Midbrain (tissue), 1 donor: ENCODE data around the gene LRRFIP2.
"Not testable (repeated sequence)": the region's sequence is repeated elsewhere in the genome, so short reads cannot be mapped to it uniquely, and the experiment has no call there.

Experiments used
- DNase-seq: peaks from one replicate; lab custom pipeline; 2025; lab: John Stamatoyannopoulos, UW

The LRRFIP2 gene

DNA sequence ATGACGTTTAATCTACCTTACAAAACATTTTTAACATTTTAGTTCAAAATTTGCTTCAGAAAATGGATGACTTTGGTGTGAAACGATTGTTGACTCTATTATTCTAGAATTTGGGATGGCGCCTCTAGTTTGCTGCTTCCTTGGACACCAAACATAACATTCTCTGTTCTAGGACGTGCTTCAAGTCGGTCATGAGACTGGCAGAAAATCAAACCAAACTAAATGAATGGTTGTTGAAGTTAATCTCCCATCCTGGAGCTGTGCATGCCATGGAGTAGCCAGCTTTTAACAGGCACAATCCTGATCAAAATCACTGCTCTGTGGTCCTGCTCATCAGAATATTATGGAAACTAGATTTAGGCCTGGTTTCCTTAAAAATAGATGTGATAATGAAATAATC lies 9.6 kb upstream of the LRRFIP2 start:
- DNase-seq = peak; percentile 84

DNA sequence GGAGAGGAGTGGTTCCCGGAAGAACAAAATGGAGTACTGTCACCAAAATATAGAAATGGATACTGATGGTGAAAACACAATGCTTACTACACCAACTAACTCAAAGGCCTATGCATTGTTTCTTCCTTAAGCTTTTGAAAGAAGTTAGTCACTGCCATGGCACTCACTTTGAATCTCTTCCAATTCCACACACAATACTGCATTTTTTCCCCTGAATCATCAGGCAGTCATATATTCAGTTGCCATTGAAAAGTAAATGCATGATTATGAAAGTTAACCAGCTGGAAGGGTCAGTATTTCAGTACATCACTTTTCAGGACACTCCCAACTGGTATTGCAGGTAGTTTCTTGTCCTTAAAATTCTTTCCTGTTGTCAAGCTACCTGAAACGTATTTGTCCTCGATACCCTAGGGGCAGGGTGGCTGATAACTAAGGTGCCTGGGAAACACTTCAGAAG lies 9.0 kb upstream of the LRRFIP2 start:
- peak; percentile 56 for DNase-seq

DNA sequence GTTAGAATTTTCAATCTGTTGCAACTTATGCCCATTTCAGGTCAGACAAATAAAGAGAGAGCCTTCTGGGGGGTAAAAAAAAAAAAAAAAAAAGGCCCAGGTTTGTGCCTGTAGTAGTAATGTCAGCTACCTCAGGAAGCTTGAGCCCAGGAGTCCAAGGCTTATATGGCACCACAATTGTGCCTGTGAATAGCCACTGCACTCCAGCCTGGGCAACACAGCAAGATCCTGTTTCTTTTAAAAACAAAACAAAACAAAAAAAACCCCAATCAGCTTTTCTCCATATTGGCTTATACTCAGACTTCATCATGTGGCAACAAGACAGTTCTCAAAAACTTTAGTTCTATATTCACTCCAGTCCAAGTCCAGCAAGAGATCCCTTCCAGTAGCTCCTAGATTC lies 8.4 kb upstream of the LRRFIP2 start:
- no peak for DNase-seq

DNA sequence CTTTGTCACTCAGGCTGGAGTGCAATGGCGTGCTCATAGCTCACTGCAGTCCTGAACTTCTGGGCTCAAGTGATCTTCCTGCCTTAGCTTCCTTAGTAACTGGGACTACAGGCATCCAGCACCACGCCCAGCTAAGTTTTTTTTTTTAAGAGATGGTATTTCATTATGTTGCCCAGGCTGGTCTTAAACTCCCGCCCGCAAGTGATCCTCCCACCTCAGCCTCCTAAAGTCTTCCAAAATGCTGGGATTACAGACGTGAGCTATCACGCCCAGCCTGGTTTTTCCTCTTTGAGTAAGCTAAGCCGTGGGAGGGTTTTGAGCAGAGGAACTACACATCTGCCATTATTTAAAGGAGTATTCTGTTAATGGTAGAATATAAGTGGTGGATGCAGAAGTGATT lies 7.4 kb upstream of the LRRFIP2 start:
- DNase-seq = no peak

DNA sequence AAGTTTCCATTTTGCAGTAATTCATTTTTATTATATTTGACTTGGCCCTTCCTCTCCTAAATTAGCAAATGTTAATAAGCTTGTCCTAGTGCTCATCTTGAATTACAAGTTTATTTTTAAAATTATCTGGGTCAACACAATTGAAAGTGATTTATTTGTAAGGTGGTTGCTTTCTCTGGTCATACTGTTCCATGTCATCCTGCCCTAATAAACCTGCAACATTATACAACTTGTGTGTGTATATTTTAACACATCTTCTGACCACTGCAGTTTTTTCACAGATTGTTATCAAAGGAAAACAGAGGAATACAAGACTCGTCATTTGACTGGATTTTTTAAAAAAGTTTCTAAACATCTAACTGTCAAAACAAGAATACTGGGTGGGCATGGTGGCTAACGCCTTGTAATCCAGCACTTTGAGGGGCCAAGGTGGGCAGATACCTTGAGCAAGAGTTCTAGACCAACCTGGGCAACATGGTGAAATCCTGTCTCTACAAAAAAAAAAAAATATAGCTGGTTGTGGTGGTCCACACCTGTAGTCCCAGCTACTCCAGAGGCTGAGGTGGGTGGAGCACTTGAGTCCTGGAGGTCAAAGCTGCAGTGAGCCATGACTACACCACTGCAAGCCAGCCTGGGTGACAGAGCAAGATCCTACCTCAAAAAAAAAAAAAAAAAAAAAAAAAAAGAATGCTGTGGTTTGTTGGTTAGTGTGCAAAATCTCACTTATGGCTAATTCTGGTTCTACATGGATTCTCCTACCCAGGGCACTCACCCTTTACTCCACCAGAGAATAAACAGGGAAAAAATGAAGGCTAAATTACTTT lies 5.0 kb upstream of the LRRFIP2 start:
- no peak for DNase-seq

DNA sequence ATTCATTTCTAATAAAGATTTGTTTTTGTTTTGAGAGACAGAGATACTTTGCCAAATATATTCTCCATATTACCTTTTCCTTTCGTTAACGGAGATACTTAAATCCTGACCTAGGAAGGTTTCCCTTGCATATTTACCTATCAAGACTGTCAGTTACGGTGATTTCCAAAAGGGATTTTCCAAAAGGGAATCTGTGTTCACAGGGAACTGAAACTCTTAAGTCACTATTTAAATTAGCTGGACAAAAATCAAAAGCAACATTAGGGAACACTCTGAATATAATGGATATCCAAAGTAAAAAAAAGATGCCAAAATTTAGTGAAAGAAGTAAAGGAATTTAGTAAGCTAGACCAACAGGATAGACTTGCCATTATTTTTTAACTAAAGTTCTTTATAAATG lies 576 bp downstream of the LRRFIP2 start:
- DNase-seq = no peak

DNA sequence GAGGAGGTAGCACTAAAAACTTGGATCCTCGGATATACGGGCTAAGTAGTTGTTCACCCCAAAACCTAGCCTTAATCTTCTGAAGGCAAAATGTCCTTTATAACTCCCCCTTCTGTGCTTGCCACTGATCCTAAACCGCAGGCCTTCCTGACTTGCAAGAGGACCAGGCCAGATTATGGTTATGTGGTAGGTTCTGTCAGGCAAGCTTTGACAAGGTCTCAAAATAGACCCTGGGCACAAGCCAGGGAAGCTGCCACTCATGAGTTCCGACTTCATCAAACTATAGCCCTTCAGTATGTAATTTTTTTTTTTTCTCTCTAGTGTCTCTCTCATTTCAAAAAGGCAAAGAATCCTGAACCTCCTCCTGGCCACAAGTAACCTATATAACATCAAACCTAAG lies 3.2 kb downstream of the LRRFIP2 start:
- DNase-seq = no peak

DNA sequence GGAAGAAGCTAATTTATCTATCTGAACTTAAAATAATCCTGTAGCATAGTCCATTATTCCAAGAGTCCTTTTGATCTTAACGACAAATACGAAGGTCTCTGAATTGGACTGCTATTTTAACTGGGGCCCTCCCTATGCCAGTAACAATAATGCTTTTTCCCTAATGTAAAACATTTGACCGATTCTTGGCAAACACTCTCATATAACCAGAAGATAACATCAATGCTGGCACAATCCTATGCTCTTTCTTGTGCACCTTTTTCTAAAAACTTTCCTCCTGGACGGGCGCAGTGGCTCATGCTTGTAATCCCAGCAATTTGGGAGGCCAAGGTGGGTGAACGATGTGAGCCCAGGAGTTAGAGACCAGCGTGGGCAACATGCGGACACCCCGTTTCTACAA lies 3.9 kb downstream of the LRRFIP2 start:
- no peak for DNase-seq

DNA sequence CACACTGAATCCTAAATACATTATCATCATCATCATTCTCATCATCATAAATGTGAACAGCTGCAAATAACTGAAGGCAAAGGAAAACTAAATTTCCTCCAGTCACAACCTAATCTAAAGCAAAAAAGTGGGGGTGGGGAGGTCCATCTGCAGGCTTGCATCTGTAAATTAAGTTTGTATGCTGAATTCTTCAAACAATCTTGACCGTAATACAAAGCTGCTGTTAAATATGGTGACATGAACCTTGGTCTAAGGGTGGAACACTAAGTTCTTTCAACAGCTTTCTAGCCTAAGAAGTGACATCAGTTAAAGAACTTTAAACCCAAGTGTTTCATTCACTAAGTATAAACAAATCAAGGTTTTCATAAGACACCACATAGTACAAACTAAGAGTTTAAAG lies 4.3 kb downstream of the LRRFIP2 start:
- no peak for DNase-seq

DNA sequence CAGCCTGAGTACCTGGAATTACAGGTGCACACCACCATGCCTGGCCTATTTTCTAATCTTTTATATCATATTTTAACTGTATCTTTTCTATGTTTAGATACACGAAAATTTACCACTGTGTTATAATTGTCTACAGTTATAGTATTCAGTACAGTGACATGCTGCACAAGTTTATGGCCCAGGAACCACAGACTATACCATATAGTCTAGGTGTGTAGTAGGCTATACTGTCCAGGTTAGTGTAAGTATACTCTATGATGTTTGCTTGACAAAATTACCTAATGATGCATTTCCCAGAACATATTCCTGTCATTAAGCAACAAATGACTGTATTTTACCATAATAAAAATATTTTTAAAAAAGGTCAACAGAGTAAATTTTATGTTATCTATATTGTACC lies 5.5 kb downstream of the LRRFIP2 start:
- DNase-seq = no peak

DNA sequence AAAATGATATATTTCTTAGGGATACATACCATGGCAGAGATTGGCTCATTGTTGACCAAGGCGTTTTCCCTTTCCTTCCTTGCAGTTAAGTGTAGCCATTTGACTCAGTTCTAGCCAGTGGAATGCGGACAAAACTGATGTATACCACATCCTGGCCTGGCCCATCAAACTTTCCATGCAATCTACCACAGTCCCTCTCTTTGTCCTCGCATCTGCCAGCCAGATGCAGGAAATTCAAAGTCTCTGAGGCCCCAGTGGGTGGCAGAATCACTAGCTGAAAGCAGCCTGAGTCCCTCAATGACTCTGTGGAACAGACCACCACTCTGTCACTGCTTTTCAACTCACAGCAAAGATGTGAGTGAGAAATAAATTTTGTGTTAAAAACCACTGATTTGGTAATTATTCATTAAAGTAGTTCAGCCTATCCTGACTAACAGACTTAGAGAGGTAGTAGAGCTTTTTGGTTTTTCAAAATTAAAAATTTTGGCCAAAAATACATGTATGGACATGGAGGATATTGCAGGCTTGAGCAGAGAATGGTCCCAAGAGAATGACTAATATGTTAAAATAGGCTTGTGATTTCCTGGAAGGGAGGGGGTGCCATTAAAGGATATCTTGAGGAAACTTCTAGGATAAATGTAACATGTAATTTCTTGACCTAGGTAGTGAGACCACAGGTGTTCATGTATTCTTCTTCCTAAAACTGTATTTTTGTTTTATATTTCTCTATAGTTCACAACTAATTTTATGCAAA lies 10.9 kb downstream of the LRRFIP2 start:
- no peak for DNase-seq

DNA sequence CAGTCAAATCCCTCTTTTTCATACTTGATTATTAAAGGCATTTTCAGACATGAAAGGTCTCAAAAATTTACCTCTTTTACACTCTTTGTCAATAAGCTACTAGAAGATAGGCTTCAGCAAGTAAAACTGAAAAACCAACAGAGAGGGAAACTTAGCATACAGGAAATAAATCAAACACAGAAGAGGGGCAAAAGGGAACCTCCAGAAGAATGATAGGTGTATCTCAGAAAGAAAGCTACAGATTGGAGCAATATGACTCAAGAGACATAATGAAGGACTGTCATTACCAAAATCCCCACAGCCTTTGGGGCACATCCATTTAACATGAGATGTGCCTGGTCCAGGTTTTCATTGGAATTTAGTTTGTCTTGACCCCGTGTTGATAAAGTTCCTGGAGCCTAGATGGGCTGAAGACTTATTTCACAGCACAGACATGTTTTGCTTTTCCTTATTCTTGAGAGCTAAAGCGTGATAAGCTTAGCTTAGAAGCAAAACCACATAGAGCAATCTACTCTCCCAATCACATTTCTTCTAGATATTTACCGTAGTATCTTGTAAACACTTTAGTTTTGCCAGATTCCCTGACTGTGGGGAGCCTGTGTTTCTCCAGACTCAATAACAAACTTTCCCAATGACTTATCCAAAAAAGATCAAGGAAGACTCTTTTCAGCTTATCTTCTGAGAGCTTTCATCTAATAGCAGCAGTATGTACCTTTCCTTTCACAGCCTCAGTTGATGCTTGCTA lies 11.7 kb downstream of the LRRFIP2 start:
- DNase-seq = no peak

DNA sequence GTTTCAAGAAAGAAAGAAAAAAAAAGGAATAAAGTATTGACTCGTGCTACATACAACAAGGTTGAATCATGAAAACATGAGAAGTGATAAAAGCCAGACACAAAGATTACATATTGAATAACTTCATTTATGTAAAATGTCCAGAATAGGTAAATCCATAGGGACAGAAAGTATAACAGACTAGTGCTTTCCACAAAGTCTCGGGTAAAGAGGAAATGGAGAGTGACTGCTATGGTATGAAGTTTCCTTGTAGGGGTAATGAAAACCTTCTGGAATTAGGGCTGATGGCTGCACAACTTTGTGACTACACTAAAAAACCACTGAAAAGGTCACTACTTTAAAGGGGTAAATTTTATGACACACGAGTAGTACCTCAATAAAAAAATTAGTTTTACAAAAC lies 13.0 kb downstream of the LRRFIP2 start:
- DNase-seq = no peak

DNA sequence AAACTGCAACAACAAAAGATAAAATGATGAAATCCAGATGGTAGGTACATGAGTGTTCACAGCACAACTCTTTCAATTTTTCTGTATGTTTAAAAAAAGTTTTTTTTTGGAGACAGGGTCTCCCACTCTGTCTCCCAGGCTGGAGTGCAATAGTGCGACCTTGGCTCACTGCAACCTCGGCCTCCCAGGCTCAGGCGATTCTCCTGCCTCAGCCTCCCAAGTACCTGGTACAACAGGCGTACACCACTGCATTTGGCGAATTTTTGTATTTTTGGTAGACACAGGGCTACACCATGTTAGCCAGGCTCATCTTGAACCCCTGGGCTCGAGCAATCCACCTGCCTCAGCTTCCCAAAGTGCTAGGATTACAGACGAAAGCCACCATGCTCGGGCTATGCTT lies 18.6 kb downstream of the LRRFIP2 start:
- DNase-seq = no peak

DNA sequence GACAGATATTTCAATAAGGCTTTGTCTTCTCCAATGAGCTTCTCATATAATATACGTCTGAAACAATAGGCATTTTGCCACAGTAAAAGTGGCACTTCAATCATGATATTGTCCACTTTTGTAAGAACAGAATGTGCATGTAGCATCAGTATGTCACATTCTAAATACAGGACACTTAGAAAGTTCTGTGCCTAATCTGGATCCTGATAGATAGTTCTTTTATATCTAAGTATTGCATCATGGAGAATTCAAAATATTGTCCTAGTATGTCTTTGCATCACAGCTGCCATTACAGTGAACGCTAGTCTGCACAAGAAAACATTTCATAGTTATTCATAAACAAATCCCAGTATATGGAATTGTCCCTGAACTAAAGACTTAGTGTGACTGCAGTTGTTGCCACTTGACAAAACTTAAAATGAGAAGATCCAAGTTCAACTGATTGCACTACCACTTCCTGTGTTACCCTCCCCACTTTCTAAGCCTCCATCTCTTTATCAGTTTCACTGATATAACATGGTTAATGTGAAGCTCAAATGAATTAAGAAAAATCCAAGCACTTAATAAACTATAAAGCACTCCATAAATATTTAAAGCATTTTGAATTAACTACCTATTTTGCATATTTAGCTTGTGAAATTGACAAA lies 19.6 kb downstream of the LRRFIP2 start:
- no peak for DNase-seq

DNA sequence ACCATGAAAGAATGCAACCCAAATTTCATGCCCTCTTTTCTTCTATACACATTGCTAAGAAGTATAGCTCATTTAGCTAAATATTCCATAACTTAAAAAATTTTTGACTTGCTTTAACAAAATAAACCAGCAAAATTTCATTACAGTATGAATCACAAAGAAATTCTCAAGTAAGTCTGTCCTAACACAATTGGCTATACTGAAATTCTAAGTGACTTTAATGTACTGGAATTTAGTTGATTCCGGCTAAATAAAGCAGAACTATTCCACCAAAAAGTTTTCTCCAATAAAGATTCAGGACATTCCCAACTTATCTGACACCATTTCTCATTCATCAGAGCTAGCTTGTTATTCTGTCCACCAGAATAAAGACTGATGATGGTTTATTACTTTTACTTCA lies 23.8 kb downstream of the LRRFIP2 start:
- DNase-seq = no peak

DNA sequence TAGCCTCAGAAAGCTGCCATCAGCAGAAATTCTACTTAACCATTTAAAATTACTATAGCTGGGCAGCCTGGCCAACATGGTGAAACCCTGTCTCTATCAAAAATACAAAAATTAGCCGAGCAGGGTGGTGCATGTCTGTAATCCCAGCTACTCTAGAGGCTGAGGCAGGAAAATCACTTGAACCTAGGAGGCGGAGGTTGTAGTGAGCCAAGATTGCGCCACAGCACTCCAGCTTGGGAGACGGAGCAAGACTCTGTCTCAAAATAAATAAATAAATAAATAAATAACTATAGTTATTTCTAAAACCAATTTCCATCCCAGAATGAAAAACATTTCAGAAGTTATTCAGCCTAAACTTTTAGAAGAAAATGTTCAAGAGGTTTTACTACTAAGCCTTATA lies 25.1 kb downstream of the LRRFIP2 start:
- DNase-seq = no peak

DNA sequence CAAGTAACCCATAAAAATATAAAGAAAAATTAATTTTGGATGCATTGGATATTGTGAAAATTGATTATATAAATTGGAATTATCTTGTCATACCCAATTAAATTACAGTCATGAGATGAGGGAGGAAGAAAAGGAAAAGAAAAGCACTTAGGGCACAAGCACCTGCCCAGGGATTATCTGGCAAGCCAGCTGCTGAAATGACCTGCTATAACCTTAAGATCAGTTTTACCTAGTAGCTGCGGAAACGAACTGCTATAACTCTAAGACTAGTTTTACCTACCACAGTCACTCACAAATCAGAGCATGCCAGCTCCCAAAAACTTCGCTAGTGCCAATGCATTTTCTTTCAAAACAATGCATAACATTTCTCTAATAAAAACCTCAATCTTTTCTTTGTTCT lies 26.2 kb downstream of the LRRFIP2 start:
- DNase-seq = no peak

DNA sequence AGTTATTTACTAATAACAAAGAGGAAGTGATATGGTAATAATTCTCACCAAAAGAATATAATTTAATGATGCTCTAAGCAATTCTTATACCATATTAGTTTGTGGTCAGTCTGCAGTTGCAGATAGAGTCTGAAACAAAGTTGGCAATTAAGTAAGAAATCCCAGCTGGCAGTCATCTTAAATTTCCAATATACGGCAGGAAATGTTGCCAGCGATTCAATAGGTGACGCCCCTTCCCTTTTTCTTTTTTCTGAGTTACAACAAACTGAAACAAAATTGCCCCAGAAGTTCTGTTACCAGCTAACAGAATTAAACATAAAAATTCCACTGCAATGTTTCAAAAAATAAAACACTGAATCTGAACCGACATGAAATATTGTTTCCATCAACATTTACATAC lies 26.7 kb downstream of the LRRFIP2 start:
- DNase-seq = no peak

DNA sequence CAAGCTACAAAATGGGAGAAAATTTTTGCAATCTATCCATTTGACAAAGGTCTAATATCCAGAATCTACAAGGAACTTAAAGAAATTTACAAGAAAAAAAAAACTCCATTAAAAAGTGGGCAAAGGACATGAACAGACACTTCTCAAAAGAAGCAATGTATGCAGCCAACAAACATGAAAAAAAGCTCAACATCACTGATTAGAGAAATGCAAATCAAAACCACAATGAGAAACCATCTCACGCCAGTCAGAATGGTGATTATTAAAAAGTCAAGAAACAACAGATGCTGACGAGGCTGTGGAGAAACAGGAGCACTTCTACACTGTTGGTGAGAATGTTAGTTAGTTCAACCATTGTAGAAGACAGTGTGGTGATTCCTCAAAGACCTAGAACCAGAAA lies 27.5 kb downstream of the LRRFIP2 start:
- DNase-seq = not testable (repeated sequence)

DNA sequence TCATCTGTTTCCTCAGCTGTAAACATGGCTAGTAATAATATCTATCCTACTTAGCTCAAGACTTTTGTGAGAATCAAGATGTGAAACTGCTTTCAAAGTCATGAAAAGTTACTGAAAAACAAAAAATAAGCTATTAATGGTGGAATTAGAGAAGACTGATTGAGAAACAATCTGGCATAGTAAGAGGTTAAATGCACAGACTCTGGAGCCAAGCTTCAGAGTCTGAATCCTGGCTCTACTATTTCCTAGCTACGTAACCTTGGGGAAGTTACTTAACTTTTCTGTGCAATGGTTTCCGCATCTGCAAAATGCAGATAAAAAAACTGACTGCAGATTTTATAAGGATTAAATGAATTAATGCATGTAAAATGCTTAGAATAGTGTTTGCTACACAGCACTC lies 28.8 kb downstream of the LRRFIP2 start:
- no peak for DNase-seq

DNA sequence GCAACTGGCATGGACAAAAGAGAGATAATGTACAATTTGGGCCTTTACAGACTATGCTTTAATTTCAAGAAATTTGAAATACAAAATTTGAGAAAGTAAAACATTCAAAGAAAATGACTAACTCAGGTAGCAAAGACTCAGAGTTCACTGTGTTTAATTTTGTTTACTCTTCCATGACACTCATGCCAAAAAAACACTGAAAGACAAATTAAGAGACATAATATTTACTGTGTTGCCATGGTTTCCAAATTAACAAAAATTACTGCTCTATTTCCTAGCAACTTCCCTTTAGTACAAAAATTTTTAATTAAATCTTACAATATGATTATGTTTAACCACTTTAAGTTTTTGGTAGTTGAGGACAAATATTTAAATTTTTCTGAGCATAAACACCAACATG lies 29.6 kb downstream of the LRRFIP2 start:
- DNase-seq = no peak
